Upper lobe of left lung (tissue), 6 donors: ENCODE results near the gene CLDN18. TPM values are rescaled to one million over a fixed set of nuclear protein-coding genes. Genes with fewer than 3 reads are reported as not detected.

Experiments
- ATAC-seq, 2 donors: fragments of 200-7000 bp; cut with Tn5 transposase; one replicate each; pipeline ENCODE4 v1.9.1; 2022; ENCODE audit warnings: mild to moderate bottlenecking in 2 of 2, moderate library complexity in 2 of 2; ENCODE audit not compliant: low FRiP score in 2 of 2
- DNase-seq, 2 donors: peaks; one replicate each; pipeline ENCODE4 v3.0.0-alpha.2; 2019 to 2020
- H3K27ac ChIP-seq, 4 donors: fragments of 200-600 bp; sonication (generic); one replicate each; pipeline ENCODE4 v1.5.1; 2016 to 2019
- H3K27me3 ChIP-seq, 4 donors: fragments of 200-600 bp; sonication (generic); one replicate each; pipeline ENCODE4 v1.5.1; 2017 to 2019
- H3K36me3 ChIP-seq, 4 donors: fragments of 200-600 bp; sonication (generic); one replicate each; pipeline ENCODE4 v1.5.1; 2016 to 2019
- H3K4me1 ChIP-seq, 4 donors: fragments of 200-600 bp; sonication (generic); one replicate each; pipeline ENCODE4 v1.5.1; 2018 to 2019
- H3K4me3 ChIP-seq, 4 donors: fragments of 200-600 bp; sonication (generic); one replicate each; pipeline ENCODE4 v1.5.1; 2017 to 2019; ENCODE audit warnings: mild to moderate bottlenecking in 2 of 4, moderate library complexity in 1 of 4
- H3K9me3 ChIP-seq, 4 donors: fragments of 200-600 bp; sonication (generic); one replicate each; pipeline ENCODE4 v1.5.1; 2018 to 2019
- EP300 ChIP-seq, 4 donors: sonication (generic); formaldehyde crosslinking; IDR thresholded peaks; one replicate each; pipeline ENCODE4 v1.5.1; 2017; ENCODE audit warnings: antibody characterized with exemption in 4 of 4, control low read depth in 2 of 4
- POLR2A ChIP-seq, 4 donors: fragments of 450-650 bp; IDR thresholded peaks; one replicate each; pipeline ENCODE4 v1.5.1; 2016 to 2017; ENCODE audit warnings: antibody characterized with exemption in 4 of 4, mild to moderate bottlenecking in 2 of 4
- POLR2AphosphoS5 ChIP-seq, 2 donors: sonication (generic); formaldehyde crosslinking; IDR thresholded peaks; one replicate each; pipeline ENCODE4 v1.5.1; 2017; ENCODE audit warnings: antibody characterized with exemption in 2 of 2
- WGBS, 2 donors: methylation state at CpG; one replicate each; pipeline ENCODE4 v1.1.5; 2017 to 2018; 5-methylcytosine and 5-hydroxymethylcytosine counted together
- total RNA-seq, 6 donors: library from RNA; depleted of rRNA in 4 of 6; stranded (reverse); fragments of >200 nt in 4 of 6; gene quantifications; one replicate each; pipeline versions ENCODE4 v1.1.0 to v1.2.1, GENCODE V29; 2016 to 2021
- TF ChIP-seq, protein P1 (sequence below), 6 experiments: fragments of 450-650 bp in 4 of 6; fragments of 200-600 bp in 2 of 6; sonication (generic) in 2 of 6; IDR thresholded peaks; one replicate each; pipeline ENCODE4 v1.5.1; 2016 to 2019; ENCODE audit warnings: antibody characterized with exemption in 6 of 6
- donor health status: DM: no; HTN: no; CAD: no; lungs with moderate emphysema.
- donor health status: DM: no; HTN: yes; CAD: no; lungs with severe emphysema.

CLDN18 gene
- total RNA-seq, 6 donors from 2014 or later, result 134 to 673 (median 360) TPM

DNA sequence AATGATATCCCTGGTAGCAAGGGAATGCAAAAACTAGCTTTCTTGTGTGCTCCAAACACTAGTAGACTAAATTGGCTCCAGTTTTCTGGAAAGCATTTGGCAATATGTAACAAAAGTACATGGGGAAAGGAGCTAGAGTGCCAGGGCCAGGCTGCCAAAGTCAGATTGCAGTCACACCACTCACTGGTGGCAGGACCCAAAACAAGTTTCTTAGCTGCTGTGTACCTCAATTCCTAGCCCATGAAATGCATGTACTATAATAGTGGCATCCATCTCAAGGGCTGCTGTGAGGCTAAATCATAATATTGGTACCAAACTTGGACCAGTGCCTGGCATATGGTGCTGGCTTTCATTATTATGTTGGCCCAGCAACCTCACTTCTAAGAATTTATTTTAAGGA, 49.3 kb downstream of the CLDN18 start:
- Histone ChIP-seq H3K4me3 (no peak overlapping the region), H3K9me3 (no peaks in the 10 kb centered on the region), H3K4me1 (no peaks in the 10 kb centered on the region), H3K27ac (no peak overlapping the region), H3K36me3 (peaks cover 0 to 15% (median 10%) of the 10 kb centered on the region in 4 donors), H3K27me3 (no peaks in the 10 kb centered on the region)
- no peak for TF ChIP-seq EP300 (IDR thresholded peaks at IDR 0.05)
- DNase-seq (no peak), ATAC-seq (no peak)

DNA sequence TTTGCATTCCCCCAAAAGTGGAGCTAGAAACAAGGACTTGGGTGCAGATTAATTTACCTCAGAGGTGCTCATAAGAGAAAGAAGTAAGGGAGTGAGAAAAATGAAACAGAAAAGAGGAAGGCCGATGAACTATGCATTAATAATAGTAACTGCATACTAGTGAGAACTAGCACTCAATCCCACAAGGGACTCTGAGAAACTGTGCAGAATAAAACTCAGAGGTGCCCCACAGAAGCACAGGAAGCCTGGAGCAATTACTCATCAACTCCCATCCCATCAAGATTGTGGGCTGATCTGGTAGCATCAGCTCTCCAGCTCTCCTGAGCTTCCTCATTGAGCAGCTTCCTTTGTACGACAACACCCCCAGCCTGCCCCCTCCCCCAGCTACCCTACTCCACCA, 50.8 kb downstream of the CLDN18 start:
- WGBS, 2 donors, result 47 to 83% methylated on average over 1 to 2 of the region's 2 CpGs
- H3K27me3 ChIP-seq, result no peaks in the 10 kb centered on the region
- DNase-seq, result no peak
- no peak for ATAC-seq
- H3K27ac ChIP-seq, result no peak overlapping the region
- no peak overlapping the region for H3K4me3 ChIP-seq
- H3K36me3 ChIP-seq, result peaks cover 0 to 20% (median 15%) of the 10 kb centered on the region in 4 donors
- H3K4me1 ChIP-seq, result no peaks in the 10 kb centered on the region
- TF ChIP-seq POLR2AphosphoS5 (IDR thresholded peaks at IDR 0.05), result no peak
- TF ChIP-seq EP300 (IDR thresholded peaks at IDR 0.05), result no peak
- TF ChIP-seq, protein P1, sequence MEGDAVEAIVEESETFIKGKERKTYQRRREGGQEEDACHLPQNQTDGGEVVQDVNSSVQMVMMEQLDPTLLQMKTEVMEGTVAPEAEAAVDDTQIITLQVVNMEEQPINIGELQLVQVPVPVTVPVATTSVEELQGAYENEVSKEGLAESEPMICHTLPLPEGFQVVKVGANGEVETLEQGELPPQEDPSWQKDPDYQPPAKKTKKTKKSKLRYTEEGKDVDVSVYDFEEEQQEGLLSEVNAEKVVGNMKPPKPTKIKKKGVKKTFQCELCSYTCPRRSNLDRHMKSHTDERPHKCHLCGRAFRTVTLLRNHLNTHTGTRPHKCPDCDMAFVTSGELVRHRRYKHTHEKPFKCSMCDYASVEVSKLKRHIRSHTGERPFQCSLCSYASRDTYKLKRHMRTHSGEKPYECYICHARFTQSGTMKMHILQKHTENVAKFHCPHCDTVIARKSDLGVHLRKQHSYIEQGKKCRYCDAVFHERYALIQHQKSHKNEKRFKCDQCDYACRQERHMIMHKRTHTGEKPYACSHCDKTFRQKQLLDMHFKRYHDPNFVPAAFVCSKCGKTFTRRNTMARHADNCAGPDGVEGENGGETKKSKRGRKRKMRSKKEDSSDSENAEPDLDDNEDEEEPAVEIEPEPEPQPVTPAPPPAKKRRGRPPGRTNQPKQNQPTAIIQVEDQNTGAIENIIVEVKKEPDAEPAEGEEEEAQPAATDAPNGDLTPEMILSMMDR (IDR thresholded peaks at IDR 0.05), result no peak
- no peak for TF ChIP-seq POLR2A (IDR thresholded peaks at IDR 0.05)
- no peaks in the 10 kb centered on the region for H3K9me3 ChIP-seq

DNA sequence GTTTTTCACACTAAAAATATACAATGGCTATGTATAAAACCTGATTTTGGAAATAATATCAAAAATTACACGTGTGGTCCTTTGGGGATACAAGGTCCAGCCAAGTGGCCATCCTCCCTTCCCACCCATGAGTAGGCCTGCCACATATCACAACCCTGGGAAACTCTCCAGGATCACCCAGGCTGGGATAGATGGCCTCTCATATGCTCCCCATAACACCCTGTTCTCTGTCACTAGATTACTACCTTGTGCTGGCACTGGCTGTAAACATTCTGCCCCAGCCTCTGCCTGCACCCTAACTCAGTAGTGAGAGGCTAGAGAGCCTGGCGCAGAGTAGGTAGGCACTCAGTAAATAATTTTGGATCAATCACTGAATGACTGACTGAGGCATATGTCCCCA, 52.1 kb downstream of the CLDN18 start:
- Histone ChIP-seq H3K36me3 (peaks cover 0 to 27% (median 18%) of the 10 kb centered on the region in 4 donors), H3K27ac (no peak overlapping the region), H3K4me3 (no peak overlapping the region), H3K9me3 (no peaks in the 10 kb centered on the region), H3K4me1 (no peaks in the 10 kb centered on the region), H3K27me3 (no peaks in the 10 kb centered on the region)
- 83 to 92% methylated on average over 2 of the region's 2 CpGs for WGBS, 2 donors
- TF ChIP-seq, protein P1 (IDR thresholded peaks at IDR 0.05), result no peak
- no peak for TF ChIP-seq POLR2A (IDR thresholded peaks at IDR 0.05)
- TF ChIP-seq POLR2AphosphoS5 (IDR thresholded peaks at IDR 0.05), result no peak
- no peak for TF ChIP-seq EP300 (IDR thresholded peaks at IDR 0.05)
- no peak for ATAC-seq
- DNase-seq, result no peak

DNA sequence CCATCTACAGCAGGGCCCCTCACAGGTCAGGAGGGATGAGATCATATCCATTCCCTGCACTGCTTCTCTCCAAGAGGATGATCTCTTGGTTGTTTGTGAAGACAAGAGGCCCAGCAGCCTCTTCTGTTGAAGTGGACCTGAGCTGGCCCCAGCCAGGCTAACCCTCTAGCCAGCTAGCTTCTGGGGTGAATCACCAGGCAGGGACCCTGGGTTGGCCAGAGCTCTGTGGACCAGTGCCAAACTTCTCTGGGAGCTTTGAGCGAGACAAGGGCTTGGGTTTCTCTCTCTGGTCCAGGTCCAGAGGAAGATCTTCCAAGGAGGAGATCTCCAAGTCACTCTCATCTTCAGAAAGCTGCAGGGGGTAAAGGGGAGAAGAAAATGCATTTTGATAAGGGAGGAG, 52.7 kb downstream of the CLDN18 start:
- peaks cover 0 to 33% (median 21%) of the 10 kb centered on the region in 4 donors for H3K36me3 ChIP-seq
- WGBS, 2 donors, result 70 to 76% methylated on average over 1 of the region's 1 CpG
- H3K9me3 ChIP-seq, result no peaks in the 10 kb centered on the region
- H3K27ac ChIP-seq, result no peak overlapping the region
- no peak overlapping the region for H3K4me3 ChIP-seq
- no peaks in the 10 kb centered on the region for H3K27me3 ChIP-seq
- TF ChIP-seq EP300 (IDR thresholded peaks at IDR 0.05) (no peak), POLR2AphosphoS5 (IDR thresholded peaks at IDR 0.05) (no peak), POLR2A (IDR thresholded peaks at IDR 0.05) (no peak)
- TF ChIP-seq, protein P1 (IDR thresholded peaks at IDR 0.05), result no peak
- H3K4me1 ChIP-seq, result no peaks in the 10 kb centered on the region
- DNase-seq (no peak), ATAC-seq (peak in 1 of 2 donors; percentile 38)

DNA sequence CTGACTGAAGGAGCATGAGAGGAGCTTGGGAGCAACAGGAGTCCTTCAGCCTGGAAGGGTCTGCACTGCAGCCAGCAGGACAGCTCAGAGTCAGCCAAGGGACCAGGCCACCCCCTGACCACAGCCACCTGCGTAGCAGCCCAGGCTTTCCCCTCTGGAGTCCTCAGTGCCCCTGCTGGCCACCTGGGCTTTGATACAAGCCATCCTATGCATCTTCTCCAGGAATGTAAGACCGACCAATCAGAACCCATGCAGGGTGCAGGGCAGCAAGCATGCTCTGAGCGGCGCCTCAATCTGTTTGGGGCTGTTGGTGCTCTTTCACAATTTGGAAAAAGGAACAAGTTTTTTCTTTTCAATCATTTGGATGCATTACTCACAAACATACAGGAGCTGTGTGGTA, 53.5 kb downstream of the CLDN18 start:
- Histone ChIP-seq H3K4me1 (no peaks in the 10 kb centered on the region), H3K4me3 (no peak overlapping the region), H3K36me3 (peaks cover 0 to 38% (median 24%) of the 10 kb centered on the region in 4 donors), H3K9me3 (no peaks in the 10 kb centered on the region), H3K27me3 (no peaks in the 10 kb centered on the region), H3K27ac (no peak overlapping the region)
- whole genome bisulfite sequencing, 2 donors, result 62 to 83% methylated on average over 3 to 4 of the region's 4 CpGs
- no peak for TF ChIP-seq POLR2A (IDR thresholded peaks at IDR 0.05)
- TF ChIP-seq POLR2AphosphoS5 (IDR thresholded peaks at IDR 0.05), result no peak
- ATAC-seq (no peak), DNase-seq (no peak)

DNA sequence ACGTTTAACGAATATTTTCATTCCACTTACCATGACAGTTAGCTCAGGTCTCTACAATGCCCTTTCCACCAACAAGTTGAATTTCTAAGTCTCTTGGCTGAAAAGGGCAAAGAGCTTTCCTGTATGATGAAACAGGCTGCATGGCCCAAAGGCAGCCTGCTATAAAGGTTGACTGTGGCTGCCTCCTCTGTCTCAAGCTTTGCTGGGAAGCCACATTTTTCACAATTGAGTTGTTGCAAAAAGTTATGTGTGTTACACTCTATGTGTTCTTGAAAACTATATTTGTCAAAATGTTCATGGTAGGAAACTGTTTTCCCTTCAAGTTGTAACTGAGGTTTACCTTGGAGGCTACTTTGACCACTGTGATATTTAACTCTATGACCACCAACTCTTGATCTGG, 56.0 kb downstream of the CLDN18 start:
- WGBS, 2 donors, result 82 to 84% methylated on average over 2 of the region's 2 CpGs
- Histone ChIP-seq H3K27me3 (no peaks in the 10 kb centered on the region), H3K9me3 (no peaks in the 10 kb centered on the region), H3K36me3 (peaks cover 0 to 39% (median 24%) of the 10 kb centered on the region in 4 donors), H3K27ac (no peak overlapping the region), H3K4me3 (no peak overlapping the region), H3K4me1 (no peaks in the 10 kb centered on the region)
- no peak for TF ChIP-seq POLR2AphosphoS5 (IDR thresholded peaks at IDR 0.05)
- TF ChIP-seq, protein P1 (IDR thresholded peaks at IDR 0.05), result no peak
- no peak for TF ChIP-seq EP300 (IDR thresholded peaks at IDR 0.05)
- TF ChIP-seq POLR2A (IDR thresholded peaks at IDR 0.05), result no peak
- DNase-seq (no peak), ATAC-seq (no peak)
